Left lobe of liver (tissue), 2 donors: Measurements from ENCODE around the gene SLC6A2. TPM values are rescaled to one million over a fixed set of nuclear protein-coding genes. Genes with fewer than 3 reads are reported as not detected.

Experiments used
- ATAC-seq: fragments of 200-7000 bp; cut with Tn5 transposase; one replicate; pipeline ENCODE4 v1.9.1; 2020; ENCODE audit warnings: mild to moderate bottlenecking, moderate library complexity
- DNase-seq: peaks from one replicate; pipeline ENCODE4 v3.0.0-alpha.2; 2020; ENCODE audit warnings: low spot score
- total RNA-seq: library from RNA; stranded (reverse); gene quantifications from one replicate; pipeline ENCODE4 v1.2.1, GENCODE V29; 2021
- donor health status: DM: no; HTN: no; CAD: no; lungs with moderate emphysema.
- donor health status: DM: no; HTN: yes; CAD: no.

Gene SLC6A2
- total RNA-seq, 1 donor from 2014 or later: not detected

DNA sequence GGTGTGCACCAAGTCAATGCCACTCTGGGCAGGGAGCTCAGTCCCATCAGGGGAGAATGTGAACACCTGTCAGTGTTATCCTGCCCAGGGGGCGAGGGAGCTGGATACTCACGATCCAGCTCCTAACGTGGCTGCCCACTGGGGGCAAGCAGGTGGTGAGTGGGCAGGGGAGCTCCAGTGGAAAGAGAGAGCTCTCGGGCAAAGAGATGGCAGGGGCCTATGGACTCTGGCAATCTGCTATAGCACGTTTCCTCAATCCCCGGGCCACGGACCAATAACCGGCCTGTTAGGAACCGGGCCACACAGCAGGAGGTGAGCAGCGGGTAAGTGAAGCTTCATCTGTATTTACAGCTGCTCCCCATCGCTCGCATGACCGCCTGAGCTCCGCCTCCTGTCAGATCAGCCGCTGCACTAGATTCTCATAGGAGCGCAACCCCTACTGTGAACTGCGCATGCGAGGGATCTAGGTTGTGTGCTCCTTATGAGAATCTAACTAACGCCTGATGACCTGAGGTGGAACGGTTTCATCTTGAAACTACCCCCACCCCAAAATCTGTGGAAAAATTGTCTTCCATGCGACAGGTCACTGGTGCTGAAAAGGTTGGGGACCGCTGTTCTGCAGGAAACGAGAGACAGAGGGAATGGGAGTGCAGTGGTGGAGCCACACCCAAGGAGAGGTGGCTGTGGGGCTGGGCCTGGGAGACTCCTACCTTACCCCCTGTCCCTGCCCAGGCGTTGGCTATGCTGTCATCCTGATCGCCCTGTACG is 15.6 kb downstream of the SLC6A2 start:
- DNase-seq (no peak), ATAC-seq (no peak)

DNA sequence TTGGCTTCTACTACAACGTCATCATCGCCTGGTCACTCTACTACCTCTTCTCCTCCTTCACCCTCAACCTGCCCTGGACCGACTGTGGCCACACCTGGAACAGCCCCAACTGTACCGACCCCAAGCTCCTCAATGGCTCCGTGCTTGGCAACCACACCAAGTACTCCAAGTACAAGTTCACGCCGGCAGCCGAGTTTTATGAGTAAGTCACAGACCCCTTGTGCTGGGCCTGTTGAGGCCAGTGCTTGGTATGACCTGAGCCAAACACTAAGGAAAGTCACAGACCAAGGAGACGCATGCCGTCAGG is 16.1 kb downstream of the SLC6A2 start:
- no peak for ATAC-seq
- DNase-seq: no peak

DNA sequence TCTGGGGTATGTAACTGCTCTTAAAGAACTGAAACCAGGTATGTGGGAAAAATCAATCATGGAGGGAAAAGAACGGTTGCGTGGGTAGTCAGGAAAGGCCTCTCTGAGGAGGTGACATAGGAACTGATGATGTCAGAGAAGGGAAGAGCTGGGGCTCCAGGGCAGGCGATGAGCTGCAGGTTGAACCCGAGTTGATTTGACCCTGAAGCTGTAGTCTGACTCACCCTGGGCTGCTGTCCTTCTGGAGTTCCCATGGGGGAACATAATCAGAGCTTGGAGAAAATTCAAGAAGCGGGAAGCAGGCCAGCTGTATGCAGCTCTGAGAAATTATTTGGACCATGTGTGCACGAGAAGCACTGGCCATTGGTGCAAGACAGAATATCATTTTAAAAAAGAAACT is 16.7 kb downstream of the SLC6A2 start:
- DNase-seq (no peak), ATAC-seq (no peak)

DNA sequence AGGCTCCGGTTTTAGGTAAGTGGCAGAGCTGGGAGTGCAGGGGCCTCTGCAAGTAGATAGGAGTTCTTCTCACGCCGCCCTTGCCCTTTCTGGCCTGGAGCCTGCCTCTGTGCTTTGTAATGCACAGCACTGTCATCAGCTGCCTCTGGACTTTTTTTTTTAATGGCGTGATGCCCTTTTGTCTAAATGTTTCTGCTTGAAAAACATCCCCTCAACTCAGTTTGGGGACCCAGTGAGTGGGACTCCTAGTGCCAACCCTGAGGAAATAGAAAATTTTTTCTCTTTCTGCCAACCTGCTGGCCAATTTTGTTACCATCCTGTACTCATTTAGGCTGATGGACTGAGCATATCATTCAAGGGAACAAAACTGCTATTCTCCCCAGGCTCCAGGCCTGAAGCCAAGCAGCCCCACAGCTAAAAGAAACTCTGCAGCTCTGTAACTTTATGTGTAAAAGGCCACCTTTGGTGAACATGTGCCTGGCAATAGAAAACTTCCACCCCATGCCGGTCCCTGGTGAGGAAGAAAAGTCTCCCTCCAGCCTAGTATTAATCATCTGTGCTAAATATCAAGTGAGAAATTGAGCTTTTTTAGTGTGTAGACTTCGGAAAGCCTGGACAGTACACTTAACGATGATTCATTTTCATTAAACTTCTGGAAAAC is 22.5 kb downstream of the SLC6A2 start:
- no peak for DNase-seq
- ATAC-seq: no peak

DNA sequence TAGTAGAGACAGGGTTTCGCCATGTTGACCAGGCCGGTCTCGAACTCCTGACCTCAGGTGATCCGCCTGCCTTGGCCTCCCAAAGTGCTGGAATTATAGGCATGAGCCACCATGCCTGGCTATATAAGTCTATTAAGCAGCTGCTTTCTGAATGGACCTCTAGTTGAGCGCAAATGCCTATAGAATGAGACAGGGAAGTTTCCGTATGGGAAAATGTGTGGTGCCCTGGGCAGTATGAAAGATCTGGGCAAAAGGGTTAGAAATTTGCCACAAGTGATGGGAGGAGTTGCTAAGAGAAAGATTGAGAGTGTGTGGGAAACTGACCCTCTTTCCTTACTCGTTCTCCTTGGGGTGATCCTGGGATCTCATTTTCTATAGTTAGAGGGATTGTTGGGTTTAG is 26.3 kb downstream of the SLC6A2 start:
- ATAC-seq (no peak), DNase-seq (no peak)

DNA sequence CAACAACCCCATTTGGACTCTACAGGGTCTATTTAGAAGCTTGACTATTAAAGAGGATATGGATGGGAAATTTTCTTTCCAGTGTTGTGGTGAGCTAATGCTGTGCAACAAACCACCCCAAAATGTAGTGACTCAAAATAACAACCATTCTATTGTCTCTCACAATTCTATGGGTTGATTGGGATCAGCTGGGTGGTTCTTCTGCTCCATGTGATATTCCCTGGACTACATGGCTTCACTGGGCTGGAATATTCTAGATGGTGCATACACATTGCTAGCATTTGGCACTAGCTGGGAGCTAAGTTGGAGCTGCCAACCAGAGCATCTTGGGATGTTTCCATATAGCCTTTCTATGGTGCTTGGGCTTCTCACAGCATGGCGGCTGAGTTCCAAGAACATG is 30.2 kb downstream of the SLC6A2 start:
- DNase-seq: no peak

DNA sequence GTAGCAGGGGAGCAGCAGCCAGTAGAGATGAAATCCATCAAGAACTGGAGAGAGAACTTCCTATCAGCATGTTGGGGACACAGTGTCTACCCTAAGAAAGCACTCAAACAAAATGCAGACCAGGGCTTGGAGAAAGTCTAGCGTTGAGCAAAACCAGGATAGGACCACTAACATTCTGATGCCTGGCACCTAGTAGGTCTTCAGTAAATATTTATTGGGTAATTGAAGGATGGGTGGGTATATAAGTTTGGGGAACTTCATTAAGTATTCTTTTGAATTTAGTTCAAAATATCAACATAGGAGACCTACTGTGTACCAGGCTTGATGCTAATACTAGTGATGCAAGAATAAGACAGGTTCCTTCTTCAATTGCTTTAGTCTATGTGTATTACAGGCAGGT is 30.9 kb downstream of the SLC6A2 start:
- DNase-seq (no peak), ATAC-seq (no peak)

More for the DNA sequence above, 30.2 kb downstream of the SLC6A2 start:
- no peak for ATAC-seq

DNA sequence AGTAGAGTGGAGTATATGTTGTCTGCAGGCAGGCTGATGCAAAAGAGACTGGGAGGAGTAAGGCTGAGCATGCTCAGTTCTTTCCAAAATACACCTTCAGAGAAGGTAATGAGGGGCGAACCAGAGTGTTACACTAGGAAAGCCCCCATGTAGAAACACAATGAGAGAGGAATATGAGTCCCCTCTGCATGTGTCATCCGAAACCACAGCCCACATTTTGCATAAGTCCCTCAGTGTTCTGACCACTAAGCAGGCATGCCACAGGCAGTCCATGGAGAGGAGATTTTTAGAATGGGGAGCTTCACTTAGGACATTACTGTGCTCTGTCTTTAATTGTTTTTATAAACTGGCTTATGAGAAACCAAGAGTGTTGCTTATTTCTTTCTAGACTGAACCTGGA is 32.0 kb downstream of the SLC6A2 start:
- no peak for DNase-seq
- no peak for ATAC-seq

DNA sequence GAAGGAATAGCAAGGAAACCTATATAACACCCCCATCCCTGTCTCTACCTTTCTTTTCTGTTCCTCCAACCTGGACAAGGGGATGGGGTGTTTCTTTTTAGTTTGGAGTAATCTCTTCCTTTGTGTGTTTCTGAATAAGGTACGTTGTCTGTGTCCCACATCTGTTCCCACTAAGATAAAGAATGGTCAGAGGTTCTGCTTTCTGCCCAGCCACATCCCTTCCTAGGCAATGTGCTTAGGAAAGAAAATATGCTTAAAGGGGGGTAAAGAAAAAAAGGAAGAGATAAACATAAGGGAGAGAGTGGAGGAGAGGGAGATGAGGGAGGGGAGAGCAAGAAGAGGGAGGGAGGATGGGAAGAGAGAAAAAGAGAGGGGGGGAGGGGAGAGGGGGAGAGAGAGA is 35.1 kb downstream of the SLC6A2 start:
- DNase-seq: no peak
- ATAC-seq: no peak

DNA sequence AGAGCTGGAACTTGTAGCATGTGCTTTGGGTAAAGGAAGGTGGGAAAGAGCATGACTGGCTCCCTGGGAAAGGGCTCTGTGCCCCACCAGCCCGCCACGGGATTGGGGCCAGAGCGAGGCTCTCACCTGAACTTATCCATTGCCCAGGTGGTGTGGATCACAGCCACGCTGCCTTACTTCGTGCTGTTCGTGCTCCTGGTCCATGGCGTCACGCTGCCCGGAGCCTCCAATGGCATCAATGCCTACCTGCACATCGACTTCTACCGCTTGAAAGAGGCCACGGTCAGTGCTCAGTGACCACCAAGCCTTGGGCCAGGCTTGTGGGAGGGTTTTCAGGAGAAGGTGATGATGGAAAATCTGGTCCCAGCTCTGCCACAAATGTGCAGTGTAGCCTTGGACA is 36.0 kb downstream of the SLC6A2 start:
- no peak for DNase-seq
- no peak for ATAC-seq

DNA sequence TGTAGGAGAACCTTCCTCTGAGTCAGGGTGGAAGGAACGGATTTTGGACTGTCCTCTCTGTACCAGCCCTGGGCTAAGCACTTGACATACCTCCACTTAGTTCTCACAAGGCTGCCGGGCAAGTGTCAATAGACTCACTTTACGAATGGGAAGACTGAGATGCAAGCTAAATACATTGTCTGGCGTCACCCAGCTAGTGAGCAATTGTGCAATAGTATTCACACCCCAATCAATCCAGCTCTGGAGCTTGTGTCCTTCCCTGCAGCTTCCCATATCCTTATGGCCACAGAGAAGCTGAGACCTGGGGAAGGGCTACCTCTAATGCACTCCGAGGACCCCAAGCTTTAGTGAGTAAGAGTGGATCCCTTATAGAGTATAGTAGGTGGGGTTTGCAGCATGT is 39.8 kb downstream of the SLC6A2 start:
- DNase-seq (no peak), ATAC-seq (no peak)

DNA sequence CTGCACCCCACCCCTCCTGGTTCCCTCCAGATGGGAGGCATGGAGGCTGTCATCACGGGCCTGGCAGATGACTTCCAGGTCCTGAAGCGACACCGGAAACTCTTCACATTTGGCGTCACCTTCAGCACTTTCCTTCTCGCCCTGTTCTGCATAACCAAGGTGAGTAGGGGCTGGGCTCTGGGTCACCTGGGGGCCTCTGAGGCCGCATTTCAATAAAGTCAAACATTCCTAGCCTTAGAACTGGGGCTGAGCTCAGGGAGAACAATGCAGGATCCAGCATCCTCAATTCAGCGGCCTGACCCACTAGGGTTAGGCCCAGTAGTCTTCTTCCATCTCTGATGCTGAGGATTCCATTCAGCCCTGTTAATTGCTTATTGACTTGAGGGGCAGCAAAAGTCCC is 42.1 kb downstream of the SLC6A2 start:
- no peak for DNase-seq
- ATAC-seq: no peak

DNA sequence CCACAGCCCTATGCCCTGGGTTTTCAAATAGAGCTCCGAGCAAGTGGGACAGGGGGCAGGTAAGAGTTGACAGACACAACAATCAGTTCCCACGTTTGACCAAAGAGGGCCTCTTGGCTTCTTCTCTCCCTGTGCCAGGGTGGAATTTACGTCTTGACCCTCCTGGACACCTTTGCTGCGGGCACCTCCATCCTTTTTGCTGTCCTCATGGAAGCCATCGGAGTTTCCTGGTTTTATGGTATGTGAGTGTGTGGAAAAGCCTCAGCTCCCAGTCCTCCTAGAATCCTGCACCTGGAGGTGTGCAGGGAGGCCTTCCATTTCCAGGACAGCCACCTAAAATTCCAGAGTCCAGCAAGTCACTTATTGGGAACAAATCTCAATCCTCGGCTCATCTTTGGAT is 42.5 kb downstream of the SLC6A2 start:
- no peak for ATAC-seq
- no peak for DNase-seq

DNA sequence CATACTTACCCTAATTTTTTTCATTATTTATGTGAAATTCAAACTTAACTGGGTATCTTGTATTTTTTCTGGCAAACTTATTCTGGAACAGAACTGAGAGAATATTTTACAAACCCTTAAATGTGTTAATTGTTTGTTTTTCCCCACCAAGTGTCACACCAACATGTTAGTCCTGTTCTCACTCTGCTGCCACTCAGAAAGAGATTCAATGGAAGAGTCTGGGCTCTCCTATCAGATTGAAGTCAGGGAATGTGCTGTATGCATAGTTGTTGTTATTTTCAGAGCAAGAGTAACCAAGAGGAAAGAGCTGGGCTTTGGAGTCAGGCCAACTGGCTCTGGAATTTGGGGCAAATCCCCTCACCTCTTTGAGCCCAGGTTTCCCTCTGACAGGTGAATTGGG is 43.2 kb downstream of the SLC6A2 start:
- no peak for ATAC-seq
- DNase-seq: no peak

DNA sequence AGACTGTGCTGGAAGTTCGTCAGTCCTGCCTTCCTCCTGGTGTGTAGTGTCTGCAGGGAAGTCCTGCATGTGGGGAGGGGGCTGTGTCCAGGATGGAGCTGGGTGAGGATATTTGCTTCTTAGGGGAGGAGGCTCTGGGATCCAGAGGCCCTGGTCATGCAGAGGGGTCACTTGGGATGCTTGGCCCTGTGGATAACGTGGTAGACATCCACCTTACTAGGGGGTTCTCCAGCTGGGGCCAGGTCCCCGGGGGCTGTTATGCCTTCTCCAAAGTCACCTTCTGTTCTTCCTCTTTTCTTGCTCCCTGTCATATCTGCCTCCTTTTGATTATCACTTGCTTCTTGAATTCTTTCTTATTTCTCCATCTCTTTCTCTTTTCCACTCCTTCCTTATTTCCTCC is 43.8 kb downstream of the SLC6A2 start:
- no peak for DNase-seq
- no peak for ATAC-seq

DNA sequence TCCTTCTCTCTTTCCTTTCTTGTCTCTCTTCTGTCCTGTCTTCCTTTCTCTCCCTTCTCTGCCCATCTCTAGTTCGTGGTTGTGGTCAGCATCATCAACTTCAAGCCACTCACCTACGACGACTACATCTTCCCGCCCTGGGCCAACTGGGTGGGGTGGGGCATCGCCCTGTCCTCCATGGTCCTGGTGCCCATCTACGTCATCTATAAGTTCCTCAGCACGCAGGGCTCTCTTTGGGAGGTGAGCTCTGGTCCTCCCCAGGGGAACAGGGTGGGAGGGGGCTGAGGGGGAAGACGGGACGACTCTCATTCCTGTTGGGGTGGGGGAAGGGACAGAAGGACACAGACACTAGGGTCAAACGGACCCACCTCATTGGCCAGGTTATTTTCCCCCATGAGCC is 44.3 kb downstream of the SLC6A2 start:
- ATAC-seq: no peak
- no peak for DNase-seq

DNA sequence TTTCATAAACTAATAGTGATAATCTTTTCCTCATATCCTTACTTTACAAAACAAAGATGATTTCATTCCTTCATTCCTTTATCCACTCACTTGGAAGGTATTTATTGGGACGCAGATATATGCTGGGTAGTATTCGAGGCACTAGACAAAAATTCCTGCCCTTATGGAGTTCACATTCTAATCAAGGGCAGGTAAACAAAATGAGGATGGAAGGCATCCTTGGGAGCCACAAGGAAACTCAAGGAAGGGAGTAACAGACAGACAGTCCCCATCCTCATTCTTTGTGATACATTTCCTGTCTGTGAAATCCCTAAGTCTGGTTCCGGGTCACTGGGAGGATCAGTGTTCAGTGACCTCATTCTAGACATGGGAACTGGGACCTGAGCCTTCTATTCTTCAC is 45.2 kb downstream of the SLC6A2 start:
- ATAC-seq (no peak), DNase-seq (no peak)

DNA sequence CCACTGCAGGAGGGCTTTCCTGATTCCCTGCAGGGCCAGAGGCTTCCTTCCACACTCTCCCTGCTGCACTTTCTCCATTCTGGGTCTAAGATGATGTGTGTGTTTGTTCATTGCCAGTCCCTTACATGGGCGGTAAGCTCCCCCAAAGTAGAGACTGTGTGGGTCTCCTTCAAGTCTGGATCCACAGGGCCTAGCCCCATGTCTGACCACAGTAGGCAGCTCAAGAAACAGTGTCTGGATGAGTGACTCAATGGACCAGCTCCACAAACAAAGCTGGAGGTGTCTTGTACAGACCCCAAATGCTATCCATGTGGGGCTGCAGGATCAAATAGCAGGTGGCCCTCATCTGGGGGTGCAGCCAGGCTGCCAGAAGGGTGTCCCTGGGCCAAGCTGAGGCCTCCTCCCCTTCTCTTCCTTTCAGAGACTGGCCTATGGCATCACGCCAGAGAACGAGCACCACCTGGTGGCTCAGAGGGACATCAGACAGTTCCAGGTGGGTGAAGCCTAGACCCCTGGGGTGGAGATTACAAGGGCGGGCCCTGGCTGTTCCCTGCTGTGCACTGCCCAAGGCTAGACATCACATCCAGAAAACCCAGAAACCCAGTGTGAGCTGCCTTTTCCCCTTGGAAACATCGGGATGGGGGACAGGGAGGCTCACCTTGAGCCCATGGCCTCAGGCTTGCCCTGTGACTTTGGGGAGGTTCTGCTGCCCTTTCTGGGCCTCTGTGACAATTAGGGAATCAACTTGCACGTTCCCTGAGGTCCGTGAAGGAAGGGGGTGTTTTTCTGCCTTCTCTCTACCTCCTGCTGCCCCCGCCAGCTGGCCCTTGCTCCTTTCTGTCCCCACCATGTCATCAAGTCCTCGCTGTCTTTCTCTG is 45.9 kb downstream of the SLC6A2 start:
- DNase-seq (peak; percentile 64), ATAC-seq (peak; percentile 85)

DNA sequence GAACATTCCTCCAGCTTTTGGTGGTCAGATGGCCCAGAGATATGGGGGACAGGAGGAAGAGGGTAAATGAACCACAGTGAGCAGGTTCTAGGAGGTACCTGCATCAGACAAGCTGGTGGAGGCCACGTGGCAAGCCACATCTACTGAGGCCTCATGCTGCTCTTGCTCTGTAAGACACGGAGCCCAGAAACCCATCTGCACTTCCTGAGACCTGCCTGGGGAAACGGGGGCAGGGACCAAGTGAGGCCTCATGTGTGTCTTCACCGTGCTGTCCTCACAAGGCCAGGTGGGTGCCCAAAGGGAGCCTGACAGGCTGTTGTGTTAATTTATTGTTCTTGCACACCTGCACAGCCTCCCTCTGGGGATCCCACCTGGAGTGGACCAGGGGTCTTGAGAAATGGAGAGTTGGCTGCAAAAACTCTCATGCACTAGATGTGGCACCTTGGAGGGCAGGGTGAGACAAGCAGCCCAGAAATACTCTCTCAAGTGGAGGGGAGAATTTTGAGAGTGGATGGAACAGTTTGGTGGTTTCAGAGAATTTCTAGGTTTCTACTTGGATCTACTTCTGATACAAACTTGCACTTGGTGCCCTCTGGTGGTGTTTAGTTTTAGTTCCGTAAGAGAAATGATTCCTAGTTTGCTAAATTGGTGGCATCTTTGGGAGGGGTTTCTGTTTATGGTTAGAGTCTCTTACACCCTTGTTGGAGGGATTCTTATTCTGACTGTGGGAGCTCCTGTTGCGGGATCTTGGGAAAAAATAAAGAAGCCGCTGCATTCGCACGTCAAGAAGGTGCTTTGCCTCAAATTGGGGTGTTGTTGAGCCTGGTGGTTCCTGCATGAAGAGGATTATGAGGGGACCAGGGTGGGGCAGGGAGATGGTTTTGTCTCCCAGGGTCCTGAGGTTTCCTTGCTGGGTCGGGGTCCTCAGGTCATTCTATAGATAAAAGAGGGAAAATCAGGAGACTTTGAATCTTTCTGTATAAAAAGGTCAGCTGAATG is 47.5 kb downstream of the SLC6A2 start:
- DNase-seq (peak; percentile 40), ATAC-seq (peak; percentile 72)

DNA sequence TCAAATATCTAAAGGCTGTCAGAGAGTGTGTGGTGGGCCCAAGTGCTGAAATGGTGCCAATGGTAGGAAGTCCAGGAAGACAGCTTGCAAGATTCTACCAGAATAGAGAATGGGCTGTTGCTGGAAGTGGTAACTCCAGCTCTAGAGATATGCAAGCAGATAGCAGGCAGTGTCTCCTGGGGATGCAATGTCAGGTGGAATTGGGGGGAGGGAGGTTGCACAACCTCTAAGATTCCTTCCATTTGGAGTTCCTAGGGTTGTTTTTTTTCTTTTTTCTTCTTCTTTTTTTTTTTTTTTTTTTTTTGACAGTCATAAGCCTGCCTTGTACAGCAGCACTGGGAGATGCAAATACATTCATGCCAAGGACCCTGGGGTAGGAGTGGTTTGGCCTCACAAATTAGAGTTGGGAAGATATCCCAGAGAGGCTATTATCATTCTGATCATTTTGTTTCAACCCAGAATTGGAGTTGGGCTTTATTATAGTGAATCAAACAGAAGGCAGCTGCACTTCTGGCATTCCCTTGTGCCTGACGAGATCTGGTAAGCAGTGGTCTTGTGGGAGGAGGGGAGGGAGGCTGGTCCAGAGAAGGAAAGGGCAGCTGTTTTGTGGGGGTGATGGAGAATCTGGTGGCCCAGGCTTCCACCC is 51.1 kb downstream of the SLC6A2 start:
- DNase-seq (peak; percentile 7), ATAC-seq (no peak)
